HEK293 (cell line): ENCODE results near the gene RAET1G.

Experiments
- CTCF ChIA-PET: fragments of 350-600 bp; formaldehyde crosslinking; extraction: SDS; loops from one replicate; lab custom pipeline; 2021; ENCODE audit warnings: antibody characterized with exemption; lab: Yijun Ruan, JAX
- POLR2A ChIA-PET: fragments of 300-600 bp; formaldehyde crosslinking; extraction: SDS; loops from one replicate; lab custom pipeline; 2020; ENCODE audit warnings: antibody characterized with exemption, inconsistent platforms; lab: Yijun Ruan, JAX
- H3K27ac ChIP-seq: fragments of 200-500 bp; sonication (Bioruptor generic); 2 replicates; pipeline ENCODE4 v1.5.1; 2014; ENCODE audit warnings: low read depth, low read length, control low read depth, inconsistent platforms; ENCODE audit errors: extremely low read depth
- H3K36me3 ChIP-seq, 2 experiments: fragments of 200-500 bp in 1 of 2; sonication (Bioruptor generic) in 1 of 2; 1 replicate in 1 of 2; 2 replicates in 1 of 2; pipeline ENCODE4 v1.5.1; 2014 to 2017; ENCODE audit warnings: inconsistent platforms in 2 of 2, low read length in 2 of 2; ENCODE audit not compliant: control insufficient read depth in 2 of 2, insufficient read depth in 1 of 2
- H3K4me1 ChIP-seq: fragments of 200-500 bp; sonication (Bioruptor generic); 2 replicates; pipeline ENCODE4 v1.5.1; 2014; ENCODE audit warnings: mild to moderate bottlenecking, low read length, inconsistent platforms; ENCODE audit not compliant: control insufficient read depth, insufficient read depth
- H3K4me3 ChIP-seq: 2 replicates; pipeline ENCODE4 v1.5.1; 2011; ENCODE audit warnings: low read depth, mild to moderate bottlenecking, control low read depth, low read length, moderate library complexity
- H3K9me3 ChIP-seq: fragments of 200-500 bp; sonication (Bioruptor generic); 2 replicates; pipeline ENCODE4 v1.5.1; 2014; ENCODE audit warnings: low read depth, low read length, inconsistent platforms; ENCODE audit not compliant: control insufficient read depth, insufficient read depth
- CTCF ChIP-seq: fragments of 450-650 bp; formaldehyde crosslinking; IDR thresholded peaks from 2 replicates; pipeline ENCODE4 v1.5.1; 2016; ENCODE audit warnings: missing biosample characterization, missing genetic modification characterization
- GFI1B ChIP-seq: fragments of 450-650 bp; formaldehyde crosslinking; IDR thresholded peaks from 2 replicates; pipeline ENCODE4 v1.5.1; 2016; ENCODE audit warnings: missing biosample characterization, missing genetic modification characterization
- HOXC10 ChIP-seq: sonication (generic); formaldehyde crosslinking; IDR thresholded peaks from 2 replicates; pipeline ENCODE4 v1.8.1; 2023; ENCODE audit warnings: mild to moderate bottlenecking, missing genetic modification reagents
- SCRT2 ChIP-seq: fragments of 450-650 bp; formaldehyde crosslinking; IDR thresholded peaks from 2 replicates; pipeline ENCODE4 v1.5.1; 2016; ENCODE audit warnings: missing biosample characterization, missing genetic modification characterization
- ZNF121 ChIP-seq: fragments of 450-650 bp; formaldehyde crosslinking; IDR thresholded peaks from 2 replicates; pipeline ENCODE4 v1.5.1; 2016; ENCODE audit warnings: missing biosample characterization, missing genetic modification characterization
- ZNF133 ChIP-seq: fragments of 450-650 bp; formaldehyde crosslinking; IDR thresholded peaks from 2 replicates; pipeline ENCODE4 v1.5.1; 2016; ENCODE audit warnings: missing biosample characterization, missing genetic modification characterization
- ZNF157 ChIP-seq: fragments of 450-650 bp; formaldehyde crosslinking; IDR thresholded peaks from 2 replicates; pipeline ENCODE4 v1.5.1; 2016; ENCODE audit warnings: missing biosample characterization, missing genetic modification characterization
- ZNF266 ChIP-seq: fragments of 450-650 bp; formaldehyde crosslinking; IDR thresholded peaks from 2 replicates; pipeline ENCODE4 v1.5.1; 2016; ENCODE audit warnings: missing biosample characterization, missing genetic modification characterization, low read depth
- ZNF335 ChIP-seq: fragments of 450-650 bp; formaldehyde crosslinking; conservative IDR thresholded peaks from 2 replicates; pipeline ENCODE4 v1.5.1; 2016; ENCODE audit warnings: missing biosample characterization, missing genetic modification characterization
- ZNF514 ChIP-seq: fragments of 450-650 bp; formaldehyde crosslinking; IDR thresholded peaks from 2 replicates; pipeline ENCODE4 v1.5.1; 2016; ENCODE audit warnings: missing biosample characterization, missing genetic modification characterization
- ZNF600 ChIP-seq: fragments of 450-650 bp; formaldehyde crosslinking; IDR thresholded peaks from 2 replicates; pipeline ENCODE4 v1.5.1; 2016; ENCODE audit warnings: missing biosample characterization, missing genetic modification characterization
- ZNF626 ChIP-seq: fragments of 450-650 bp; sonication (Bioruptor Pico); formaldehyde crosslinking; IDR thresholded peaks from 2 replicates; pipeline ENCODE4 v1.5.1; 2018; ENCODE audit warnings: missing biosample characterization, missing genetic modification characterization, inconsistent platforms
- ZNF629 ChIP-seq: fragments of 450-650 bp; formaldehyde crosslinking; IDR thresholded peaks from 2 replicates; pipeline ENCODE4 v1.5.1; 2017; ENCODE audit warnings: missing biosample characterization, missing genetic modification characterization
- ZNF654 ChIP-seq: fragments of 450-650 bp; formaldehyde crosslinking; IDR thresholded peaks from 2 replicates; pipeline ENCODE4 v1.5.1; 2016; ENCODE audit warnings: low read depth, missing biosample characterization, missing genetic modification characterization
- ZNF670 ChIP-seq: fragments of 450-650 bp; formaldehyde crosslinking; IDR thresholded peaks from 2 replicates; pipeline ENCODE4 v1.5.1; 2016; ENCODE audit warnings: missing biosample characterization, missing genetic modification characterization, low read depth
- ZNF837 ChIP-seq: fragments of 450-650 bp; formaldehyde crosslinking; IDR thresholded peaks from 2 replicates; pipeline ENCODE4 v1.5.1; 2016; ENCODE audit warnings: missing biosample characterization, missing genetic modification characterization
- TF ChIP-seq, protein P1 (sequence below): fragments of 450-650 bp; formaldehyde crosslinking; IDR thresholded peaks from 2 replicates; pipeline ENCODE4 v1.5.1; 2017; ENCODE audit warnings: missing biosample characterization, missing genetic modification characterization
- TF ChIP-seq, protein P2 (sequence below): fragments of 450-650 bp; formaldehyde crosslinking; IDR thresholded peaks from 2 replicates; pipeline ENCODE4 v1.5.1; 2017; ENCODE audit warnings: missing biosample characterization, mild to moderate bottlenecking, missing genetic modification characterization, moderate library complexity
- TF ChIP-seq, protein P3 (sequence below): fragments of 450-650 bp; formaldehyde crosslinking; IDR thresholded peaks from 2 replicates; pipeline ENCODE4 v1.5.1; 2017; ENCODE audit warnings: missing biosample characterization, missing genetic modification characterization

RAET1G gene

DNA sequence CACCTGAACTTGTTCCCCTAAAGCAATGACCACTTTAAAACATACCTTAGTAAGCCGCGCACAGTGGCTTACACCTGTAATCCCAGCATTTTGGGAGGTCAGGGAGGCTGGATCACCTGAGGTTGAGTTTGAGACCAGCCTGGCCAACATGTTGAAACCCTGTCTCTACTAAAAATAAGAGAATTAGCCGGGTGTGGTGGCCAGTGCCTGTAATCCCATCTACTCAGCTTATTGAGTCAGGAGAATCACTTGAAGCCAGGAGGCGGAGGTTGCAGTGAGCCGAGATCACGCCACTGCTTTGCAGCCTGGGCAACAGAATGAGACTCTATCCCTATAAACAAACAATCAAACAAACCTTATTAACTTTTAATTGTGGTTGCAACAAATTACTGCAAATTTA is 23.4 kb downstream of the RAET1G start:
- CTCF ChIA-PET, result no interaction called here

DNA sequence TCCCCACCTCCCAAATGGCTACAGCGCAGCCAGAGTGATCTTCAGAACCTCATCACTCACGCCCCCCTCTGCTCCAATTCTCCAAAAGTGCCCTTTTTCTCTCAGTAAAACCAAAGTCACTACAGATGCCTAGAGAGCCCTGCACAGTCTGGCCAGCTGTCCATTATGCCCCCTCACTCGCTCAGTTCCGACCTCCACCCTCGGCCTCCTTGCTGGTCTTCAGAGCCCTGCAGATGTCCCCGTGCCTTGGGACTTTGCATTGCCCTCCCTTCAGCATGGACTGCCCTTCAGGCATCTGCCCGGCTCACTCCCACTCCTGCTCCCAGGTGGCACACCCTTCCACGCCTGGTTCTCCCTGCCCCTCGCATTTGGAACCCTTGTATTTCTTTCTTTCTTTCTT is 24.0 kb downstream of the RAET1G start:
- ChIA-PET CTCF (interaction anchor here (1.0 to 1.1 kb wide), 3 partner anchors 30 to 58 kb away, joined by 3 to 5 read pairs (median 4); no protein-coding TSS in a partner anchor), POLR2A (no interaction called here)
- no peak for TF ChIP-seq ZNF514
- no peak for TF ChIP-seq SCRT2 (tag by site-specific recombination)
- no peaks in the 10 kb centered on the region for H3K36me3 ChIP-seq
- peaks cover 9% of the 10 kb centered on the region for H3K4me1 ChIP-seq
- H3K9me3 ChIP-seq, result no peaks in the 10 kb centered on the region
- no peak overlapping the region for H3K27ac ChIP-seq
- no peak overlapping the region for H3K4me3 ChIP-seq

More for the DNA sequence above, 23.4 kb downstream of the RAET1G start:
- H3K36me3 ChIP-seq, result no peaks in the 10 kb centered on the region
- TF ChIP-seq, protein P1, sequence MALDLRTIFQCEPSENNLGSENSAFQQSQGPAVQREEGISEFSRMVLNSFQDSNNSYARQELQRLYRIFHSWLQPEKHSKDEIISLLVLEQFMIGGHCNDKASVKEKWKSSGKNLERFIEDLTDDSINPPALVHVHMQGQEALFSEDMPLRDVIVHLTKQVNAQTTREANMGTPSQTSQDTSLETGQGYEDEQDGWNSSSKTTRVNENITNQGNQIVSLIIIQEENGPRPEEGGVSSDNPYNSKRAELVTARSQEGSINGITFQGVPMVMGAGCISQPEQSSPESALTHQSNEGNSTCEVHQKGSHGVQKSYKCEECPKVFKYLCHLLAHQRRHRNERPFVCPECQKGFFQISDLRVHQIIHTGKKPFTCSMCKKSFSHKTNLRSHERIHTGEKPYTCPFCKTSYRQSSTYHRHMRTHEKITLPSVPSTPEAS, result no peak
- TF ChIP-seq HOXC10 (CRISPR knock-in tag), result no peak
- TF ChIP-seq, all 188 proteins: peak for 0
- no peaks in the 10 kb centered on the region for H3K9me3 ChIP-seq
- no peak overlapping the region for H3K4me3 ChIP-seq
- no peak overlapping the region for H3K27ac ChIP-seq
- POLR2A ChIA-PET, result no interaction called here
- H3K4me1 ChIP-seq, result peaks cover 9% of the 10 kb centered on the region

- peak; percentile 27; the same call in 1 of the 2 replicates for TF ChIP-seq CTCF
- TF ChIP-seq, protein P2, sequence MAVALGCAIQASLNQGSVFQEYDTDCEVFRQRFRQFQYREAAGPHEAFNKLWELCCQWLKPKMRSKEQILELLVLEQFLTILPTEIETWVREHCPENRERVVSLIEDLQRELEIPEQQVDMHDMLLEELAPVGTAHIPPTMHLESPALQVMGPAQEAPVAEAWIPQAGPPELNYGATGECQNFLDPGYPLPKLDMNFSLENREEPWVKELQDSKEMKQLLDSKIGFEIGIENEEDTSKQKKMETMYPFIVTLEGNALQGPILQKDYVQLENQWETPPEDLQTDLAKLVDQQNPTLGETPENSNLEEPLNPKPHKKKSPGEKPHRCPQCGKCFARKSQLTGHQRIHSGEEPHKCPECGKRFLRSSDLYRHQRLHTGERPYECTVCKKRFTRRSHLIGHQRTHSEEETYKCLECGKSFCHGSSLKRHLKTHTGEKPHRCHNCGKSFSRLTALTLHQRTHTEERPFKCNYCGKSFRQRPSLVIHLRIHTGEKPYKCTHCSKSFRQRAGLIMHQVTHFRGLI, result no peak
- TF ChIP-seq, all 188 proteins: peak for 1
- Histone ChIP-seq H3K4me3 (no peak within 1 kb of the TSS), H3K36me3 (no peaks in the 10 kb centered on the region), H3K9me3 (no peaks in the 10 kb centered on the region), H3K27ac (no peak within 1 kb of the TSS), H3K4me1 (peaks cover 9% of the 10 kb centered on the region)
- ChIA-PET CTCF (interaction anchor here (1.0 to 1.1 kb wide), 3 partner anchors 29 to 57 kb away, joined by 3 to 5 read pairs (median 4); no protein-coding TSS in a partner anchor), POLR2A (no interaction called here)
Measured at GRCh38 chr6:149897855-149898744, 24.8 kb downstream of the RAET1G start, which contains the start of gene RAET1E. Gene RAET1E, minus strand, starts transcription at chr6:149898113. Its CDS starts 7,212 bp downstream, at chr6:149890901.

DNA sequence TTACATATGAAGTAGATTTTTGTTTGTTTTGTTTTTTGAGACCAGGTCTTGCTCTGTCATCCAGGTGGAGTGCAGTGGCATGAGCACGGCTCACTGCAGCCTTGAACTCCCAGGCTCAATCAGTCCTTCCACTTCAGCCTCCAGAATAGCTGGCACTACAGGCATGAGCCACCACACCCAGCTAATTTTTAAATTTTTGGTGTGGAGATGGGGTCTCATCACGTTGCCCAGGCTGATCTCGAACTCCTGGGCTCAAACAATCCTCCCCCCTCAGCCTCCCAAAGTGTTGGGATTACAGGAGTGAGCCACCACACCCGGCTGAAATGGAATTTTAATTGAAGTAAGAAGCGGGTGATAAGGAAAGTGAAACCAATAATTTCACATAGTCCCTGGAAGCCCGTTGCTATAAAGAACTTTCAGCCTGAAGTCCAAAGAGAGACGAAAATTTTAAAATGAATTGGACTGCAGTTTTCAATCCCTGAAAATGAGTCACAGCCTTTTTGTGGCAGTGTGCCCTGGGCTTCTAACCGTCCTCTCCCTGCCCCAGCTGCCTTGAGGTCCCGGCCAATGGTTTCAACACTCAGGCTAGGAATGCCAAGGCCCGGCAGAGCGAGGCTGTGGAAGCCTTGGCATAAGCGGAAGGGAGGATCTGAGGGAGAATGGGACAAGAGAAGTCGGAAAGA is 25.8 kb downstream of the RAET1G start:
- no peaks in the 10 kb centered on the region for H3K9me3 ChIP-seq
- ChIA-PET POLR2A (interaction anchor here (1.0 kb wide), 1 partner anchor 26 kb away, joined by 3 read pairs; the partner anchor contains the start of gene RAET1G), CTCF (interaction anchor here (1.0 to 1.1 kb wide), 2 partner anchors 56 to 62 kb away, joined by 3 read pairs; no protein-coding TSS in a partner anchor)
- no peak overlapping the region for H3K27ac ChIP-seq
- H3K36me3 ChIP-seq, result no peaks in the 10 kb centered on the region
- no peak overlapping the region for H3K4me3 ChIP-seq
- H3K4me1 ChIP-seq, result peaks cover 9% of the 10 kb centered on the region
- TF ChIP-seq GFI1B (tag by site-specific recombination), result no peak
- TF ChIP-seq ZNF600 (tag by site-specific recombination), result no peak
- no peak for TF ChIP-seq ZNF133
- TF ChIP-seq ZNF654, result no peak
- no peak for TF ChIP-seq ZNF157 (tag by site-specific recombination)
- TF ChIP-seq ZNF837 (tag by site-specific recombination), result no peak
- no peak for TF ChIP-seq ZNF121 (tag by site-specific recombination)
- TF ChIP-seq ZNF266, result no peak
- TF ChIP-seq, protein P3, sequence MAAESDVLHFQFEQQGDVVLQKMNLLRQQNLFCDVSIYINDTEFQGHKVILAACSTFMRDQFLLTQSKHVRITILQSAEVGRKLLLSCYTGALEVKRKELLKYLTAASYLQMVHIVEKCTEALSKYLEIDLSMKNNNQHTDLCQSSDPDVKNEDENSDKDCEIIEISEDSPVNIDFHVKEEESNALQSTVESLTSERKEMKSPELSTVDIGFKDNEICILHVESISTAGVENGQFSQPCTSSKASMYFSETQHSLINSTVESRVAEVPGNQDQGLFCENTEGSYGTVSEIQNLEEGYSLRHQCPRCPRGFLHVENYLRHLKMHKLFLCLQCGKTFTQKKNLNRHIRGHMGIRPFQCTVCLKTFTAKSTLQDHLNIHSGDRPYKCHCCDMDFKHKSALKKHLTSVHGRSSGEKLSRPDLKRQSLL (tag by site-specific recombination), result no peak
- no peak for TF ChIP-seq ZNF626 (tag by site-specific recombination)
- TF ChIP-seq ZNF335, result no peak
- TF ChIP-seq ZNF629 (tag by site-specific recombination), result no peak
- TF ChIP-seq ZNF670, result no peak
